ENCODE results near the gene PPAT. TPM values are rescaled to one million over a fixed set of nuclear protein-coding genes. Genes with fewer than 3 reads are reported as not detected.
"Not testable (repeated sequence)": the region's sequence is repeated elsewhere in the genome, so short reads cannot be mapped to it uniquely, and the experiment has no call there.

The PPAT gene
- total RNA-seq, 1 donor from 2014 or later: 14.0 TPM

- DNase-seq (ENCODE audit: low spot score): no peak
These were observed 49.3 kb downstream of the PPAT start for GRCh38 chr4:56386091-56386490.

- no peak for DNase-seq (ENCODE audit: low spot score)
These were observed 60.0 kb downstream of the PPAT start for GRCh38 chr4:56375458-56375857.

DNA sequence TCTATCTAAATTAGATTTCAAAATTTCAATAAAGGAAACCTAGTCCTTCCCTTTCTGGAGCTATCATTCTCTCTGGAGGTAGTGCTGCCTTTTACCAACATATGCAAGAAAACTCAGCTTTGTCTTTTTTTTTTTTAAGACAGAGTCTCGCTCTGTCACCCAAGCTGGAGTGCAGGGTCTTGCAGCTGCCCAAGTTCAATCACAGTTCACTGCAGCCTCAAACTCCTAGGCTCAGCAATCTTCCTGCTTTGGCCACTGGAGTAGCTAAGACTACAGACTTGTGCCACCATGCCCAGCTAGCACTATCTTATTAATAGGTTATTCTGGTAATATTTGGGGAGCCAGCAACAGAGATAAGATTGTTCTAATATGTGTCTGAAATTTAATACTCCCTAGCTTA, 60.5 kb downstream of the PPAT start:
- no peak for DNase-seq (ENCODE audit: low spot score)

- no peak for DNase-seq (ENCODE audit: low spot score)
These were observed 62.6 kb downstream of the PPAT start for GRCh38 chr4:56372774-56373173.

- DNase-seq (ENCODE audit: low spot score): no peak
These were observed 63.8 kb downstream of the PPAT start for GRCh38 chr4:56371426-56372220.

DNA sequence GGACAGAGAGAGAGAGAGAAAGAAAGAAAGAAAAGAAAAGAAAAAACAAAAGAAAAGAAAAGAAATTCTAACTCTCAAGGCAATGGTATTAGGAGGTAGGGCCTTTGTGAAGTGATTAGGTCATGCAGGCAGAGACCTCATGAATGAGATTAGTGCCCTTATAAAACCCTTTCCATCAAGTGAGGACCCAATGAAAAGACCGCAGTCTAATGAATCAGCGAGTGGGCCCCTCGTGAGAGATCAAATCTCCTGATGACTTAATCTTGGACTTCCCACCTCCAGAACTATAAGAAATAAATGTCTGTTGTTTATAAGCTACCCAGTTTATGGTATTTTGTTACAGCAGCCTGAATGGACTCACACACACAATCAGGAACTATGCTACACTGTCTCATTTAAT, 65.0 kb downstream of the PPAT start:
- no peak for DNase-seq (ENCODE audit: low spot score)

DNA sequence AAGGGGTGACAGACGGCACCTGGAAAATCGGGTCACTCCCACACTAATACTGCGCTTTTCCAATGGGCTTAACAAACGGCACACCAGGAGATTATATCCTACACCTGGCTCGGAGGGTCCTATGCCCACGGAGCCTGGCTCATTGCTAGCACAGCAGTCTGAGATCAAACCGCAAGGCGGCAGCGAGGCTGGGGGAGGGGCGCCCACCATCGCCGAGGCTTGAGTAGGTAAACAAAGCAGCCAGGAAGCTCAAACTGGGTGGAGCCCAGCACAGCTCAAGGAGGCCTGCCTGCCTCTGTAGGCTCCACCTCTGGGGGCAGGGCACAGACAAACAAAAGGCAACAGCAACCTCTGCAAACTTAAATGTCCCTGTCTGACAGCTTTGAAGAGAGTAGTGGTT, 72.4 kb downstream of the PPAT start:
- not testable (repeated sequence) for DNase-seq (ENCODE audit: low spot score)

- no peak for DNase-seq (ENCODE audit: low spot score)
These were observed 75.3 kb downstream of the PPAT start for GRCh38 chr4:56360071-56360470.

DNA sequence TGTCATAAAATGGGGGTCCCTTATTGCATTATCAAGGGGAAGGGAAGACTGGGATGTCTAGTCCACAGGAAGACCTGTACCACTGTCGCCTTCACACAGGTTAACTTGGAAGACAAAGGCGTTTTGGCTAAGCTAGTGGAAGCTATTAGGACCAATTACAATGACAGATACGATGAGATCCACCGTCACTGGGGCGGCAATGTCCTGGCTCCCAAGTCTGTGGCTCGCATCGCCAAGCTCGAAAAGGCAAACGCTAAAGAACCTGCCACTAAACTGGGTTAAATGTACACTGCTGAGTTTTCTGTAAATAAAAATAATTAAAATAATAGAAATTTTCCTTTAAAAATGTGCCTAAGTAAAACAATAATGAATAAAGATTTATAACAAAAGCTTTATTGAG, 78.8 kb downstream of the PPAT start:
- no peak for DNase-seq (ENCODE audit: low spot score)

DNA sequence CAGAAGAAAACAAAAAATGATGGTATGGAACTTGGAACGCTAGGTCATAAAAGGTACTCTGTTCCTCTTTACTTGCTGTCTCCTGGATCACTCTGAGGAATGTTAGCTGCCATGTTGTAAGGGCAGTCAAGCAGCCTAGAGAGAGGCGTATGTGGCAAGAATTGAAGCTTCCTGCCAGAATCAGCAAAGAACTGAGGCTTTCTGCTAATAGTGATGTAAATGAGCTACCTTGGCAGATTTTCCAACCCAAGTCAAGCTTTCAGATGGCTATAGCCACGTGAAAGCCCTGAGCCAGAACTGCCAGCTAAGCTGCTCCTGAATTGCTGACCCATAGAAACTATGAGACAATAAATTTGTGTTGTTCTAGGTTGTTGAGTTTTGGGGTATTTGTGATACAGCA, 86.8 kb downstream of the PPAT start:
- no peak for DNase-seq (ENCODE audit: low spot score)

GRCh38 chr4:56345458-56345857, 90.0 kb downstream of the PPAT start:
- no peak for DNase-seq (ENCODE audit: low spot score)

Other genes with a start within 250 kb of the PPAT start
- gene AASDH, start 48.1 kb downstream of the PPAT start, total RNA-seq: 17.2 TPM
- gene PAICS, start 645 bp upstream of the PPAT start, total RNA-seq: 80.8 TPM
- gene SRP72, start 32.0 kb upstream of the PPAT start, total RNA-seq: 108 TPM
- 1.3 TPM for gene ARL9, start 70.2 kb upstream of the PPAT start, total RNA-seq
- 24.1 TPM for gene HOPX, start 245.7 kb upstream of the PPAT start, total RNA-seq

Measured in ureter (tissue), 1 donor.